Endothelial cell (in vitro differentiated cells): ENCODE measurements around the gene ACYP1. TPM values are rescaled to one million over a fixed set of nuclear protein-coding genes. Genes with fewer than 3 reads are reported as not detected.
A peak's percentile ranks its signal among the peaks of the same experiment; 100 is the strongest.

Experiments used
- DNase-seq: peaks from one replicate; pipeline ENCODE4 v3.0.0; 2021; ENCODE audit warnings: low spot score
- H3K27ac Mint-ChIP-seq: one replicate; pipeline ENCODE4 v1.8.0; 2021; ENCODE audit warnings: mixed read lengths, inconsistent platforms; ENCODE audit not compliant: unreplicated experiment
- H3K27me3 Mint-ChIP-seq: one replicate; pipeline ENCODE4 v1.8.0; 2021; ENCODE audit warnings: mild to moderate bottlenecking, moderate library complexity, mixed read lengths, inconsistent platforms; ENCODE audit not compliant: unreplicated experiment
- H3K36me3 Mint-ChIP-seq: one replicate; pipeline ENCODE4 v1.8.0; 2021; ENCODE audit warnings: mild to moderate bottlenecking, low read depth, mixed read lengths, inconsistent platforms; ENCODE audit not compliant: unreplicated experiment
- H3K4me1 Mint-ChIP-seq: one replicate; pipeline ENCODE4 v1.8.0; 2021; ENCODE audit warnings: mild to moderate bottlenecking, mixed read lengths, inconsistent platforms; ENCODE audit not compliant: unreplicated experiment
- H3K4me3 Mint-ChIP-seq: one replicate; pipeline ENCODE4 v1.8.0; 2021; ENCODE audit warnings: mild to moderate bottlenecking, mixed read lengths, inconsistent platforms; ENCODE audit not compliant: unreplicated experiment
- H3K9me3 Mint-ChIP-seq: one replicate; pipeline ENCODE4 v1.8.0; 2021; ENCODE audit warnings: mixed read lengths, inconsistent platforms; ENCODE audit not compliant: unreplicated experiment
- long read RNA-seq: library from polyadenylated mRNA; unstranded; transcript quantifications from one replicate; pipeline ENCODE4 v2.0.0, GENCODE V29; 2020; ENCODE audit not compliant: unreplicated experiment
- total RNA-seq: library from RNA; stranded (reverse); fragmentation: NEBNext Ultra II Directional; extraction: Animal tissue kit (Norgen Biotek cat#: 25700); gene quantifications from one replicate; pipeline ENCODE4 v1.2.1, GENCODE V29; 2021; ENCODE audit not compliant: unreplicated experiment
- TF ChIP-seq, protein P1 (sequence below): fragments of 200-600 bp; sonication (generic); IDR thresholded peaks from one replicate; pipeline ENCODE4 v1.5.0; 2021; ENCODE audit warnings: antibody characterized with exemption; ENCODE audit not compliant: unreplicated experiment

ACYP1 gene
- 5.8 TPM for total RNA-seq
- long read RNA-seq, partial matches to known transcripts: 0 of 2 reads
- long read RNA-seq, other reads (novel, unspliced or antisense): 1 of 2 reads

DNA sequence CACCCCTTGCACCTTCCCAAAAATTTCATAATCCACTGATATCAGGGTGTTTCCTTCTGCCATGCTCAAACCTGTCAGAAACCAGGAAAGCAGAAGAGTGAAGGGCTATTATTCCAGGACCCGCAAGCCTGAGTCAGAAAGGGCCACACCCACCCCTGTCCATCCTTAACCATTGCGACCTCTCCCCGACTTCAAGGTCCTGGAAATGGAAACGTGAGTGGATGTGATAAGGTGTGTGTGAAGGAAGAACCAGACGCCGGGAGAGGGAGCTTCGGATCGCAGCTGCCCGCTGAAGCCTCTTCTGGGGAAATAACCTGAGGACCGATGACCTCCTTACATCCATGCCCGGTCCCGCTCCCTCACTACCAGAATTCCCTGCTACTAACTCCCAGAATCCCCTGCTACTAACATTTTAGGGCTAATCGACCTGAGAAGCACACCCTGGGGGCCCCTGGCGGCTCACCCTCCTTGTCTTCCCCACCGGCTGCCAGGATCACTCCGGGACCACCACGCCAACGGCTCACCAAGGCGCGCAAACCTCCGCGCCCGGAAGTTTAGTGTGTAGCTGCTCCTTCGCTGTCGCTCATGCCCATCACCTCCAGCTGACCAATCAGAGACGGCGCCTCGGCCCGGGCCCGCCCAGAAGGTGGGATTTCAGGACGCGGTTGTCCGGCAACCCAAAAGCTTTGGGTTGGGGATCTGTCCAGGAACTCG lies at the start of gene ACYP1:
Gene ACYP1 (minus strand): TSS at position 534 of the 714 bp plus-strand sequence. CDS start 471 bp downstream, at position 63.
- Mint-ChIP-seq H3K4me3 (peak within 1 kb of the TSS; percentile 98), H3K27me3 (no peaks in the 10 kb centered on the region), H3K27ac (no peak within 1 kb of the TSS), H3K36me3 (no peaks in the 10 kb centered on the region), H3K9me3 (no peaks in the 10 kb centered on the region), H3K4me1 (peaks cover 10% of the 10 kb centered on the region)
- TF ChIP-seq, protein P1, sequence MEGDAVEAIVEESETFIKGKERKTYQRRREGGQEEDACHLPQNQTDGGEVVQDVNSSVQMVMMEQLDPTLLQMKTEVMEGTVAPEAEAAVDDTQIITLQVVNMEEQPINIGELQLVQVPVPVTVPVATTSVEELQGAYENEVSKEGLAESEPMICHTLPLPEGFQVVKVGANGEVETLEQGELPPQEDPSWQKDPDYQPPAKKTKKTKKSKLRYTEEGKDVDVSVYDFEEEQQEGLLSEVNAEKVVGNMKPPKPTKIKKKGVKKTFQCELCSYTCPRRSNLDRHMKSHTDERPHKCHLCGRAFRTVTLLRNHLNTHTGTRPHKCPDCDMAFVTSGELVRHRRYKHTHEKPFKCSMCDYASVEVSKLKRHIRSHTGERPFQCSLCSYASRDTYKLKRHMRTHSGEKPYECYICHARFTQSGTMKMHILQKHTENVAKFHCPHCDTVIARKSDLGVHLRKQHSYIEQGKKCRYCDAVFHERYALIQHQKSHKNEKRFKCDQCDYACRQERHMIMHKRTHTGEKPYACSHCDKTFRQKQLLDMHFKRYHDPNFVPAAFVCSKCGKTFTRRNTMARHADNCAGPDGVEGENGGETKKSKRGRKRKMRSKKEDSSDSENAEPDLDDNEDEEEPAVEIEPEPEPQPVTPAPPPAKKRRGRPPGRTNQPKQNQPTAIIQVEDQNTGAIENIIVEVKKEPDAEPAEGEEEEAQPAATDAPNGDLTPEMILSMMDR: no peak
- peak; percentile 93 for DNase-seq

DNA sequence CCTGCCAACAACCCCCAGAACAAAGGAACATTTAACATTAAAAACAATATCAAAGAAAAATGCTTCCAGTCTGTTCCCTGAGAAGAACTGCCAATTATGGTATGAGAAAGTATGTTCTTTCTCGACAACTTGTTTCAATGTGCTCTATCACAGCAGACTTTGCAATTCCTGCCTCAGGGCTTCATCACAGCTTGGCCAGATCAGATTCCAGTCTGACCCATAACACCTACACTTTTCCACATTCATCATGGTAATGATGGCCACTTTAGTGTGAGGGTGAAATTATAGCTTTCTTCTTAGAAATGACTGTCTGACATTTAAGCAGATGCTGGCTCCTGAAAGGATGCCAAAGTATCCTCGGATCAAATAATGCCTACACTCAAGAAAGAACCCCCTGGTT lies 46.1 kb upstream of the ACYP1 start:
- TF ChIP-seq, protein P1: no peak
- Mint-ChIP-seq H3K9me3 (no peaks in the 10 kb centered on the region), H3K4me3 (no peak overlapping the region), H3K4me1 (no peaks in the 10 kb centered on the region), H3K27ac (no peak overlapping the region), H3K27me3 (no peaks in the 10 kb centered on the region), H3K36me3 (peaks cover 40% of the 10 kb centered on the region)
- no peak for DNase-seq

DNA sequence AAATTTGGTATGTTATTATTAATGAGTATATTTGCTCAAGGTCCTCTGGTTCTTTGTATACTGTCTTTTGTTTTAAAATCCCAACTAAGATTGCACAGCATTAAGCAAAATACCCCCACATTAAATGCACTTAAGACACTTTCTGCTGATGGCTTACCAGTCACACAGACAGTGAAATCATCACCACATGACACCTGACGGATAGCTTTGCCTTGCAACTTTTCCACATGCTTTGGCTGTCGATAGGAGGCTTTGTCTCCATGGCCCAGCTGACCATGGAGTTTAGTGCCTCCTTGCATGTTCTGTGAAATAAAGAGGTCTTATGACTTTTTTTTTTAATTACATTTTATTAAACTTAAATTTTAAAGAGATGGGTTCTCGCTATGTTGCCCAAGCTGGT lies 43.4 kb upstream of the ACYP1 start:
- DNase-seq: no peak
- TF ChIP-seq, protein P1: no peak
- Mint-ChIP-seq H3K4me1 (no peaks in the 10 kb centered on the region), H3K27ac (no peak overlapping the region), H3K9me3 (no peaks in the 10 kb centered on the region), H3K27me3 (no peaks in the 10 kb centered on the region), H3K36me3 (peaks cover 36% of the 10 kb centered on the region), H3K4me3 (no peak overlapping the region)

DNA sequence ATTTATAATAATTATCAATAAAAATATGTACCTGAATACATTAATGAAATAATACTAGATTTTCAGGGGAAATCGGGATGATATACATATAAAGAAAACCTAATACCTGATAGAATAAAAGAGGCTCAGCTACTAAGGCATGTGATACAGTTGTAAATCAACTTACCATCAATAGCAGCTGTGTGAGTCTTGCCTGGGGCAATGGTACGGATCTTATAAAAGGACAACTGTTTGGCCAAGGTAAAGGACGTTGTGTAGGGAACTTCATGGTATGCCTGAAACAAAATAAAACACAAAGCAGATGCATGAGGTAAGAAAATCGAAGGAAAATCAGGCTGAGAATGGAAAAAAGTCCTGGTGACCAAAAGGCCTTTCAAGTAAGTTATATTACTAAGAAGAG lies 37.7 kb upstream of the ACYP1 start:
- no peak overlapping the region for H3K4me3 Mint-ChIP-seq
- no peaks in the 10 kb centered on the region for H3K4me1 Mint-ChIP-seq
- peaks cover 2% of the 10 kb centered on the region for H3K27me3 Mint-ChIP-seq
- H3K27ac Mint-ChIP-seq: no peak overlapping the region
- H3K36me3 Mint-ChIP-seq: peaks cover 30% of the 10 kb centered on the region
- no peak for DNase-seq
- TF ChIP-seq, protein P1: no peak
- H3K9me3 Mint-ChIP-seq: no peaks in the 10 kb centered on the region

DNA sequence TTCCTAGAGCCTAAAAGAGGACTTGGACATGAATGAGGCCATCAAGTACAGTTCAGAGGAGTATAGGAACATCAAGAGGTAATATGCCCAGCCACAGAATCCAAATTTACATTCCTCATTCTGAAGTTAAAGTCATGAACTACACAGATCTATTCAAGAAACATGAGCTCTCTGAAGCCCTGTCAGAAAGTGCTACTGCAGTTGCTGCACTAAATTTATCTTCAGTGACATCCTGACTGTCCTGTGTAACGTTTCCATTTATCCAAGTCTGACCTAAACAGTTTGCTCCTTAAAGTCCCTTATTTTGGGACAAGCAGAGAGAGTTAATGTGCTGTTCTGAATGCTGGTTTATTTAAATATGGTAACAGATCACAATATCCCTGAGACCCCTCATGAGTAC lies 34.9 kb upstream of the ACYP1 start:
- H3K36me3 Mint-ChIP-seq: peaks cover 34% of the 10 kb centered on the region
- DNase-seq: no peak
- no peaks in the 10 kb centered on the region for H3K4me1 Mint-ChIP-seq
- no peak overlapping the region for H3K4me3 Mint-ChIP-seq
- TF ChIP-seq, protein P1: no peak
- H3K27me3 Mint-ChIP-seq: peaks cover 2% of the 10 kb centered on the region
- no peaks in the 10 kb centered on the region for H3K9me3 Mint-ChIP-seq
- no peak overlapping the region for H3K27ac Mint-ChIP-seq
